ENCODE data around the gene SYNE3. TPM values are rescaled to one million over a fixed set of nuclear protein-coding genes. Genes with fewer than 3 reads are reported as not detected.

The SYNE3 gene
- total and polyA plus RNA-seq, 10 of the 15 experiments (the other 5 are each of a cell fraction or from before 2014, with no cell fraction given), result 1.4 to 44.1 (median 13.4) TPM

- TF ChIP-seq STAT3 (IDR thresholded peaks at IDR 0.05; ENCODE audit: low read depth, low read length) (no peak), POLR2AphosphoS5 (IDR thresholded peaks at IDR 0.05; ENCODE audit: low read length) (0 out of 2 replicates have a peak, but pooled peaks have one; percentile 68), EGR1 (IDR thresholded peaks at IDR 0.05; ENCODE audit: borderline replicate concordance in 1 of 2, low read depth in 2 of 2, low read length in 2 of 2) (peak in 1 of 2 experiments; percentile 73; a peak in 2 of 3 replicates), TAF1 (IDR thresholded peaks at IDR 0.05; ENCODE audit: borderline replicate concordance, low read depth, low read length) (no peak), SREBF1 (IDR thresholded peaks at IDR 0.05; ENCODE audit: low read length) (no peak), NFIC (IDR thresholded peaks at IDR 0.05; ENCODE audit: low read depth, low read length) (peak; percentile 88; the same call in 1 of the 2 replicates), RELB (IDR thresholded peaks at IDR 0.05; ENCODE audit: low read depth) (peak; percentile 96), BACH1 (IDR thresholded peaks at IDR 0.05; ENCODE audit: borderline replicate concordance) (peak; percentile 95), CEBPZ (IDR thresholded peaks at IDR 0.05; ENCODE audit: low read depth, low read length) (no peak), STAT1 (conservative IDR thresholded peaks at IDR 0.05) (no peak), PAX5 (IDR thresholded peaks at IDR 0.05; ENCODE audit: borderline replicate concordance, low read depth, low read length) (peak; percentile 92), ETV6 (conservative IDR thresholded peaks at IDR 0.05 in 1 of 2, IDR thresholded peaks at IDR 0.05 in 1 of 2; ENCODE audit: borderline replicate concordance in 1 of 2, low read depth in 1 of 2) (peak in 1 of 2 experiments; percentile 99; a peak in 2 of 4 replicates), NR2C2 (IDR thresholded peaks at IDR 0.05; ENCODE audit: borderline replicate concordance, control insufficient read depth, insufficient read length, low read depth) (no peak), MYB (IDR thresholded peaks at IDR 0.05; ENCODE audit: borderline replicate concordance, low read depth, low read length) (no peak), ZBTB40 (IDR thresholded peaks at IDR 0.05; ENCODE audit: borderline replicate concordance) (peak; percentile 25; the same call in 1 of the 2 replicates), CHD4 (IDR thresholded peaks at IDR 0.05) (no peak), TARDBP (IDR thresholded peaks at IDR 0.05; ENCODE audit: borderline replicate concordance) (no peak), GABPA (IDR thresholded peaks at IDR 0.05; ENCODE audit: low read depth) (no peak), CTCF (IDR thresholded peaks at IDR 0.05 in 2 of 3, conservative IDR thresholded peaks at IDR 0.05 in 1 of 3; ENCODE audit: control insufficient read depth in 2 of 3, extremely low read depth in 1 of 3, insufficient read depth in 1 of 3, low read depth in 3 of 3, low read length in 3 of 3) (no peak)
These were observed 20.9 kb downstream of the SYNE3 start (continued) for GRCh38 chr14:95495538-95496025.

Measured in GM12878 (cell line).